IMR-90 (cell line): ENCODE data around the gene LRP6. TPM values are rescaled to one million over a fixed set of nuclear protein-coding genes. Genes with fewer than 3 reads are reported as not detected.

ENCODE experiments used
- ATAC-seq: fragments of 200-7000 bp; cut with Tn5 transposase; 2 replicates; pipeline ENCODE4 v1.9.1; 2020; ENCODE audit warnings: low read depth, mild to moderate bottlenecking, moderate library complexity
- BruUV-seq: library from RNA; stranded (reverse); fragments of 400-500 nt; replicated peaks from 2 replicates; lab custom pipeline; 2021; lab: Mats Ljungman, UMichigan
- CTCF ChIA-PET: fragments of 300-600 bp; formaldehyde crosslinking; extraction: SDS; loops from one replicate; lab custom pipeline; 2021; ENCODE audit warnings: antibody characterized with exemption; lab: Yijun Ruan, JAX
- POLR2A ChIA-PET: fragments of 300-600 bp; sonication (Branson Sonifier 250); formaldehyde crosslinking; loops from one replicate; lab custom pipeline; 2022; ENCODE audit warnings: antibody characterized with exemption; ENCODE audit not compliant: unreplicated experiment; lab: Charles Lee
- DNase-seq: peaks from one replicate; pipeline ENCODE4 v3.0.0; 2013
- H2AFZ ChIP-seq: replicated peaks from 2 replicates; pipeline ENCODE3; 2013; ENCODE audit warnings: low read length, mild to moderate bottlenecking; ENCODE audit not compliant: poor library complexity
- H2AK5ac ChIP-seq: 2 replicates; pipeline ENCODE4 v1.6.1; 2013; ENCODE audit warnings: low read depth, low read length, inconsistent platforms
- H2AK9ac ChIP-seq: replicated peaks from 2 replicates; pipeline ENCODE3; 2013; ENCODE audit warnings: mild to moderate bottlenecking, low read depth, low read length, moderate library complexity; ENCODE audit not compliant: poor library complexity
- H2BK120ac ChIP-seq: 2 replicates; pipeline ENCODE4 v1.6.1; 2013; ENCODE audit warnings: low read depth, low read length, inconsistent platforms
- H2BK15ac ChIP-seq: 3 replicates; pipeline ENCODE4 v1.6.1; 2013; ENCODE audit warnings: low read depth, low read length, inconsistent platforms
- H2BK20ac ChIP-seq: 2 replicates; pipeline ENCODE4 v1.6.1; 2013; ENCODE audit warnings: low read depth, mild to moderate bottlenecking, inconsistent platforms, low read length, moderate library complexity
- H2BK5ac ChIP-seq: 2 replicates; pipeline ENCODE4 v1.6.1; 2013; ENCODE audit warnings: mild to moderate bottlenecking, low read depth, low read length, inconsistent platforms; ENCODE audit not compliant: poor library complexity, severe bottlenecking
- H3K14ac ChIP-seq: replicated peaks from 2 replicates; pipeline ENCODE4 v1.6.1; 2013; ENCODE audit warnings: low read depth, low read length, inconsistent platforms
- H3K18ac ChIP-seq: 2 replicates; pipeline ENCODE4 v1.6.1; 2013; ENCODE audit warnings: low read depth, low read length, control low read depth
- H3K23ac ChIP-seq: 2 replicates; pipeline ENCODE4 v1.6.1; 2013; ENCODE audit warnings: low read depth, low read length, inconsistent platforms
- H3K27ac ChIP-seq: 2 replicates; pipeline ENCODE4 v1.5.1; 2013; ENCODE audit warnings: mild to moderate bottlenecking, control low read depth, low read length; ENCODE audit not compliant: insufficient read depth
- H3K27me3 ChIP-seq: 2 replicates; pipeline ENCODE4 v1.6.1; 2013; ENCODE audit warnings: low read length; ENCODE audit not compliant: control insufficient read depth, insufficient read depth
- H3K36me3 ChIP-seq: 2 replicates; pipeline ENCODE4 v1.6.1; 2013; ENCODE audit warnings: low read length, mixed read lengths; ENCODE audit not compliant: control insufficient read depth, insufficient read depth
- H3K4ac ChIP-seq: 2 replicates; pipeline ENCODE4 v1.6.1; 2013; ENCODE audit warnings: low read depth, low read length, inconsistent platforms
- H3K4me1 ChIP-seq: 2 replicates; pipeline ENCODE4 v1.6.1; 2013; ENCODE audit warnings: low read length, mixed read lengths; ENCODE audit not compliant: control insufficient read depth, insufficient read depth
- H3K4me2 ChIP-seq: 2 replicates; pipeline ENCODE4 v1.6.1; 2013; ENCODE audit warnings: low read depth, mild to moderate bottlenecking, control low read depth, low read length, moderate library complexity
- H3K4me3 ChIP-seq: 2 replicates; pipeline ENCODE4 v1.5.1; 2013; ENCODE audit warnings: low read depth, mild to moderate bottlenecking, control low read depth, low read length, moderate library complexity; ENCODE audit not compliant: insufficient read depth
- H3K56ac ChIP-seq: 2 replicates; pipeline ENCODE4 v1.6.1; 2013; ENCODE audit warnings: low read length, inconsistent platforms; ENCODE audit not compliant: insufficient read depth; ENCODE audit errors: extremely low read depth
- H3K79me1 ChIP-seq, 2 experiments: 2 replicates each; pipeline ENCODE4 v1.6.1; 2013; ENCODE audit warnings: low read length in 2 of 2, inconsistent platforms in 1 of 2, low read depth in 1 of 2
- H3K9ac ChIP-seq: 2 replicates; pipeline ENCODE4 v1.6.1; 2013; ENCODE audit warnings: low read depth, low read length, control low read depth
- H3K9me1 ChIP-seq: 2 replicates; pipeline ENCODE4 v1.6.1; 2013; ENCODE audit warnings: low read length, inconsistent platforms; ENCODE audit not compliant: insufficient read depth
- H3K9me3 ChIP-seq: 2 replicates; pipeline ENCODE4 v1.6.1; 2013; ENCODE audit warnings: low read length; ENCODE audit not compliant: control insufficient read depth, insufficient read depth
- H4K20me1 ChIP-seq: 2 replicates; pipeline ENCODE4 v1.6.1; 2013; ENCODE audit warnings: low read length, inconsistent platforms; ENCODE audit not compliant: insufficient read depth
- H4K5ac ChIP-seq: 2 replicates; pipeline ENCODE4 v1.6.1; 2013; ENCODE audit warnings: mild to moderate bottlenecking, low read depth, low read length, control low read depth
- H4K8ac ChIP-seq, 2 experiments: 2 replicates each; pipeline ENCODE4 v1.6.1; 2013; ENCODE audit warnings: low read depth in 2 of 2, low read length in 2 of 2, control low read depth in 1 of 2, inconsistent platforms in 1 of 2
- H4K91ac ChIP-seq: 2 replicates; pipeline ENCODE4 v1.6.1; 2013; ENCODE audit warnings: low read depth, low read length, inconsistent platforms; ENCODE audit not compliant: insufficient read depth
- BHLHE40 ChIP-seq: fragments of 150-350 bp; IDR thresholded peaks from 2 replicates; pipeline ENCODE4 v1.6.1; 2016; ENCODE audit warnings: mild to moderate bottlenecking, low read depth, low read length
- CEBPB ChIP-seq: IDR thresholded peaks from 2 replicates; pipeline ENCODE4 v1.6.1; 2012; ENCODE audit warnings: low read depth, low read length, improper control_type of control experiment
- CHD1 ChIP-seq: IDR thresholded peaks from 2 replicates; pipeline ENCODE4 v1.6.1; 2012; ENCODE audit warnings: low read depth, low read length, improper control_type of control experiment
- ELK1 ChIP-seq: fragments of 150-350 bp; IDR thresholded peaks from 2 replicates; pipeline ENCODE4 v1.6.1; 2016; ENCODE audit warnings: low read depth, mild to moderate bottlenecking, low read length, moderate library complexity, borderline replicate concordance
- FOS ChIP-seq: fragments of 150-350 bp; IDR thresholded peaks from 2 replicates; pipeline ENCODE4 v1.6.1; 2016; ENCODE audit warnings: low read depth, low read length
- MAFK ChIP-seq: IDR thresholded peaks from 2 replicates; pipeline ENCODE4 v1.6.1; 2012; ENCODE audit warnings: low read depth, low read length, improper control_type of control experiment
- MAZ ChIP-seq: IDR thresholded peaks from 2 replicates; pipeline ENCODE4 v1.6.1; 2012; ENCODE audit warnings: low read depth, mild to moderate bottlenecking, low read length, improper control_type of control experiment, moderate library complexity, borderline replicate concordance
- MXI1 ChIP-seq: IDR thresholded peaks from 2 replicates; pipeline ENCODE4 v1.6.1; 2012; ENCODE audit warnings: low read depth, mild to moderate bottlenecking, low read length, moderate library complexity, borderline replicate concordance
- NFE2L2 ChIP-seq: fragments of 150-350 bp; IDR thresholded peaks from 2 replicates; pipeline ENCODE4 v1.6.1; 2016; ENCODE audit warnings: low read depth, mild to moderate bottlenecking, low read length
- POLR2A ChIP-seq: IDR thresholded peaks from 2 replicates; pipeline ENCODE4 v1.6.1; 2012; ENCODE audit warnings: mild to moderate bottlenecking, low read depth, low read length
- RAD21 ChIP-seq: IDR thresholded peaks from 2 replicates; pipeline ENCODE4 v1.6.1; 2012; ENCODE audit warnings: low read length, improper control_type of control experiment
- RCOR1 ChIP-seq: IDR thresholded peaks from 2 replicates; pipeline ENCODE4 v1.6.1; 2012; ENCODE audit warnings: mild to moderate bottlenecking, low read length, improper control_type of control experiment; ENCODE audit not compliant: insufficient replicate concordance
- RFX5 ChIP-seq: IDR thresholded peaks from 2 replicates; pipeline ENCODE4 v1.8.0; 2012; ENCODE audit warnings: low read depth, mild to moderate bottlenecking, low read length, moderate library complexity
- SMC3 ChIP-seq: fragments of 150-350 bp; IDR thresholded peaks from 2 replicates; pipeline ENCODE4 v1.6.1; 2016; ENCODE audit warnings: low read depth, mild to moderate bottlenecking, antibody characterized with exemption, low read length, moderate library complexity
- WGBS, 2 experiments: methylation state at CpG; one replicate each; pipeline versions ENCODE4 v1.1.5 to v1.1.7; 2013; ENCODE audit warnings: missing lambda C conversion rate in 2 of 2; ENCODE audit not compliant: insufficient read length in 1 of 2; ENCODE audit errors: extremely low coverage in 2 of 2; 5-methylcytosine and 5-hydroxymethylcytosine counted together
- dilution Hi-C: fragments of 300-500 bp; cut with HindIII; formaldehyde crosslinking; loops from one replicate; pipeline ENCODE4 v1.14.3; 2018; ENCODE audit warnings: low sequenced_read_pairs; ENCODE audit not compliant: unreplicated experiment
- in situ Hi-C: fragments of 300-500 bp; cut with MboI; formaldehyde crosslinking; loops from 3 replicates; pipeline ENCODE4 v1.14.3; 2019; ENCODE audit warnings: low sequenced_read_pairs, inconsistent platforms, mixed read lengths
- intact Hi-C: fragments of 100-400 bp; cut with micrococcal nuclease; formaldehyde crosslinking; loops from 2 replicates; pipeline ENCODE4 v1.10.0; 2022
- polyA plus RNA-seq, 3 experiments: library from polyadenylated mRNA; depleted of rRNA; stranded (reverse); fragments of >200 nt; gene quantifications; 2 replicates each; pipeline ENCODE4 v1.2.3, GENCODE V29; 2012; ENCODE audit warnings: low replicate concordance in 1 of 3
- total RNA-seq: library from RNA; depleted of rRNA; stranded (reverse); fragments of >200 nt; gene quantifications from 2 replicates; pipeline ENCODE4 v1.2.3, GENCODE V29; 2012
- TF ChIP-seq, protein P1 (sequence below): conservative IDR thresholded peaks from 2 replicates; pipeline ENCODE4 v1.5.1; 2012; ENCODE audit warnings: mild to moderate bottlenecking, low read depth, low read length, improper control_type of control experiment
- TF ChIP-seq, protein P2 (sequence below): fragments of 150-350 bp; IDR thresholded peaks from 2 replicates; pipeline ENCODE4 v1.6.1; 2017; ENCODE audit warnings: mild to moderate bottlenecking, antibody characterized with exemption, low read length, low read depth

The LRP6 gene
- total and polyA plus RNA-seq, 2 of the 4 experiments (the other 2 are of a cell fraction) = 14.2 to 32.1 TPM

DNA sequence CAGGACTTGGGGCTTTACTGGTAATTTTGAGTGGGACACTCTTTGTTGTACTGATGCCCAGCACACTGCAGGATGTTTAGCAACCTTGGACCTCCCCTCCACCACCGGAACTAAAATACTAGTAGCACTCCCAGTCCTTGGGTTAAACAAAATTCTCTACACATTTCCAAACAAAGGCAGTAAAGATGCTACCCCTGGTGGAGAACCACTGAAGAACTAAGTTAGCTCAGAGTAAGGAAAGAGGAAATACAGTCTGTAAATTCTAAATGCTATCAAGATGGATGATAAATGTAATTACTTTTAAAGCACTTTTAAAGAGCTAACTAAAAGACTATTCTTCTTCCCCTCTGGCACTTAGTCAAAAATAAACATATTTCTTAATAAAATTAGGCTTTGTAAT is 64.1 kb downstream of the LRP6 start:
- H3K9me1 ChIP-seq = 0 out of 2 replicates have a peak, but pooled peaks cover 3% of the 10 kb centered on the region
- no peak overlapping the region for H2BK15ac ChIP-seq
- H2AK9ac ChIP-seq = no peak overlapping the region
- H3K9ac ChIP-seq = no peak overlapping the region
- dilution Hi-C loops = no loop called here
- no peaks in the 10 kb centered on the region for H3K4me1 ChIP-seq
- H3K56ac ChIP-seq = no peak overlapping the region
- peaks cover 7% of the 10 kb centered on the region for H3K36me3 ChIP-seq
- no peak overlapping the region for H4K91ac ChIP-seq
- no peak overlapping the region for H2AK5ac ChIP-seq
- H4K20me1 ChIP-seq = peaks cover 9% of the 10 kb centered on the region; the same call in 1 of the 2 replicates
- no peak overlapping the region for H4K5ac ChIP-seq
- no peak overlapping the region for H3K23ac ChIP-seq
- intact Hi-C loops = no loop called here
- H2BK20ac ChIP-seq = no peak overlapping the region
- no peak overlapping the region for H3K14ac ChIP-seq
- CTCF ChIA-PET = no interaction called here
- no peak overlapping the region for H3K4me3 ChIP-seq
- H3K27ac ChIP-seq = no peak overlapping the region
- POLR2A ChIA-PET = no interaction called here
- ATAC-seq (no peak), DNase-seq (no peak)
- no CpG with 5 or more reads among the region's 1 CpG for WGBS, 2 experiments
- TF ChIP-seq RAD21 (no peak), FOS (no peak), ELK1 (no peak), NFE2L2 (no peak), RCOR1 (no peak), MAZ (no peak), MAFK (no peak), BHLHE40 (no peak), CEBPB (no peak), MXI1 (no peak), POLR2A (no peak), SMC3 (no peak), CHD1 (no peak), RFX5 (no peak)
- TF ChIP-seq, protein P1, sequence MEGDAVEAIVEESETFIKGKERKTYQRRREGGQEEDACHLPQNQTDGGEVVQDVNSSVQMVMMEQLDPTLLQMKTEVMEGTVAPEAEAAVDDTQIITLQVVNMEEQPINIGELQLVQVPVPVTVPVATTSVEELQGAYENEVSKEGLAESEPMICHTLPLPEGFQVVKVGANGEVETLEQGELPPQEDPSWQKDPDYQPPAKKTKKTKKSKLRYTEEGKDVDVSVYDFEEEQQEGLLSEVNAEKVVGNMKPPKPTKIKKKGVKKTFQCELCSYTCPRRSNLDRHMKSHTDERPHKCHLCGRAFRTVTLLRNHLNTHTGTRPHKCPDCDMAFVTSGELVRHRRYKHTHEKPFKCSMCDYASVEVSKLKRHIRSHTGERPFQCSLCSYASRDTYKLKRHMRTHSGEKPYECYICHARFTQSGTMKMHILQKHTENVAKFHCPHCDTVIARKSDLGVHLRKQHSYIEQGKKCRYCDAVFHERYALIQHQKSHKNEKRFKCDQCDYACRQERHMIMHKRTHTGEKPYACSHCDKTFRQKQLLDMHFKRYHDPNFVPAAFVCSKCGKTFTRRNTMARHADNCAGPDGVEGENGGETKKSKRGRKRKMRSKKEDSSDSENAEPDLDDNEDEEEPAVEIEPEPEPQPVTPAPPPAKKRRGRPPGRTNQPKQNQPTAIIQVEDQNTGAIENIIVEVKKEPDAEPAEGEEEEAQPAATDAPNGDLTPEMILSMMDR = no peak
- TF ChIP-seq, protein P2, sequence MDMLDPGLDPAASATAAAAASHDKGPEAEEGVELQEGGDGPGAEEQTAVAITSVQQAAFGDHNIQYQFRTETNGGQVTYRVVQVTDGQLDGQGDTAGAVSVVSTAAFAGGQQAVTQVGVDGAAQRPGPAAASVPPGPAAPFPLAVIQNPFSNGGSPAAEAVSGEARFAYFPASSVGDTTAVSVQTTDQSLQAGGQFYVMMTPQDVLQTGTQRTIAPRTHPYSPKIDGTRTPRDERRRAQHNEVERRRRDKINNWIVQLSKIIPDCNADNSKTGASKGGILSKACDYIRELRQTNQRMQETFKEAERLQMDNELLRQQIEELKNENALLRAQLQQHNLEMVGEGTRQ = no peak
- no peak overlapping the region for H2BK5ac ChIP-seq
- no peak overlapping the region for H3K4me2 ChIP-seq
- no peak overlapping the region for H3K4ac ChIP-seq
- H3K18ac ChIP-seq = no peak overlapping the region
- H3K9me3 ChIP-seq = peaks cover 5% of the 10 kb centered on the region
- no TSS peak for BruUV-seq
- H3K27me3 ChIP-seq = no peaks in the 10 kb centered on the region
- H2AFZ ChIP-seq = no peak overlapping the region
- no peak overlapping the region for H4K8ac ChIP-seq
- H2BK120ac ChIP-seq = no peak overlapping the region
- in situ Hi-C loops = no loop called here
- peaks cover 20 to 56% of the 10 kb centered on the region in 2 experiments for H3K79me1 ChIP-seq
